B cell (primary cell): Measurements from ENCODE around the gene MATR3. TPM values are rescaled to one million over a fixed set of nuclear protein-coding genes. Genes with fewer than 3 reads are reported as not detected.

Source experiments
- ATAC-seq: fragments of 200-7000 bp; cut with Tn5 transposase; one replicate; pipeline ENCODE4 v1.10.0; 2021; ENCODE audit warnings: low read depth, mild to moderate bottlenecking, moderate number of reproducible peaks, moderate library complexity
- CTCF ChIA-PET: fragments of 350-600 bp; sonication (Branson Sonifier 250); formaldehyde crosslinking; loops from one replicate; lab custom pipeline; 2021; ENCODE audit warnings: antibody characterized with exemption, inconsistent platforms; lab: Charles Lee
- POLR2A ChIA-PET: fragments of 350-600 bp; sonication (Branson Sonifier 250); formaldehyde crosslinking; loops from one replicate; lab custom pipeline; 2021; ENCODE audit warnings: antibody characterized with exemption; lab: Charles Lee
- DNase-seq: peaks from one replicate; pipeline ENCODE4 v3.0.0; 2013
- H2AFZ ChIP-seq: 2 replicates; pipeline ENCODE4 v1.6.1; 2012; ENCODE audit warnings: mild to moderate bottlenecking, low read depth, low read length; ENCODE audit not compliant: insufficient read depth, poor library complexity, severe bottlenecking
- H3K27ac ChIP-seq, 2 donors: 1 replicate in 1 of 2; 2 replicates in 1 of 2; pipeline ENCODE4 v1.5.1; 2012 to 2013; ENCODE audit warnings: low read length in 2 of 2, mild to moderate bottlenecking in 2 of 2, moderate library complexity in 1 of 2
- H3K27me3 ChIP-seq, 4 experiments: fragments of 200-600 bp in 1 of 4; sonication (generic) in 1 of 4; replicated peaks in 1 of 4; 1 replicate in 2 of 4; 2 replicates in 2 of 4; pipeline versions ENCODE4 v1.6.1 to v1.7.0; 2013 to 2016; ENCODE audit warnings: low read length in 3 of 4, mild to moderate bottlenecking in 2 of 4, mixed read lengths in 1 of 4, moderate library complexity in 1 of 4; ENCODE audit not compliant: insufficient read depth in 4 of 4, control insufficient read depth in 3 of 4; ENCODE audit errors: control extremely low read depth in 1 of 4
- H3K36me3 ChIP-seq, 2 experiments: replicated peaks in 1 of 2; 1 replicate in 1 of 2; 2 replicates in 1 of 2; pipeline versions ENCODE4 v1.6.1 to v1.7.1; 2013; ENCODE audit warnings: low read length in 1 of 2; ENCODE audit not compliant: insufficient read depth in 2 of 2, control insufficient read depth in 1 of 2; ENCODE audit errors: control extremely low read depth in 1 of 2, extremely low read depth in 1 of 2
- H3K4me1 ChIP-seq, 2 donors: fragments of 200-600 bp in 1 of 2; sonication (generic) in 1 of 2; 1 replicate in 1 of 2; 2 replicates in 1 of 2; pipeline versions ENCODE4 v1.5.1 to v1.6.1; 2013 to 2017; ENCODE audit warnings: low read length in 2 of 2; ENCODE audit not compliant: control insufficient read depth in 2 of 2, insufficient read depth in 2 of 2
- H3K4me2 ChIP-seq: replicated peaks from 2 replicates; pipeline ENCODE3; 2012; ENCODE audit warnings: mild to moderate bottlenecking, low read depth, low read length; ENCODE audit not compliant: poor library complexity, severe bottlenecking
- H3K4me3 ChIP-seq, 5 experiments: fragments of 200-600 bp in 1 of 5; sonication (generic) in 1 of 5; 1 replicate in 3 of 5; 2 replicates in 2 of 5; pipeline versions ENCODE4 v1.5.1 to v1.7.0; 2011 to 2016; ENCODE audit warnings: low read length in 4 of 5, mild to moderate bottlenecking in 4 of 5, low read depth in 2 of 5, control low read depth in 1 of 5, moderate library complexity in 1 of 5; ENCODE audit not compliant: insufficient read depth in 1 of 5; ENCODE audit errors: control extremely low read depth in 1 of 5, extremely low read depth in 1 of 5
- H3K79me2 ChIP-seq: fragments of 200-600 bp; sonication (generic); one replicate; pipeline ENCODE4 v1.6.0; 2016; ENCODE audit warnings: low read length; ENCODE audit not compliant: control insufficient read depth, insufficient read depth
- H3K9ac ChIP-seq: fragments of 200-600 bp; sonication (generic); 2 replicates; pipeline ENCODE4 v1.6.1; 2017; ENCODE audit warnings: mild to moderate bottlenecking, low read length, moderate library complexity
- H3K9me3 ChIP-seq, 3 donors: one replicate each; pipeline versions ENCODE4 v1.6.1 to v1.7.1; 2013; ENCODE audit warnings: low read length in 2 of 3; ENCODE audit not compliant: control insufficient read depth in 2 of 3, insufficient read depth in 1 of 3; ENCODE audit errors: control extremely low read depth in 1 of 3
- H4K20me1 ChIP-seq: 2 replicates; pipeline ENCODE4 v1.6.0; 2012; ENCODE audit warnings: mild to moderate bottlenecking, low read length; ENCODE audit not compliant: insufficient read depth, control insufficient read depth, poor library complexity, severe bottlenecking
- H3K27ac Mint-ChIP-seq: one replicate; pipeline ENCODE4 v1.8.0; 2021; ENCODE audit warnings: mixed read lengths
- H3K27me3 Mint-ChIP-seq: one replicate; pipeline ENCODE4 v1.8.0; 2021; ENCODE audit warnings: mixed read lengths
- H3K4me1 Mint-ChIP-seq: one replicate; pipeline ENCODE4 v1.8.0; 2021; ENCODE audit warnings: mixed read lengths
- H3K4me3 Mint-ChIP-seq: one replicate; pipeline ENCODE4 v1.8.0; 2021; ENCODE audit warnings: mixed read lengths
- H3K9me3 Mint-ChIP-seq: one replicate; pipeline ENCODE4 v1.8.0; 2022; ENCODE audit warnings: mixed read lengths; ENCODE audit not compliant: insufficient read depth
- CTCF ChIP-seq: fragments of 200-600 bp; IDR thresholded peaks from one replicate; pipeline ENCODE4 v1.8.0; 2022; ENCODE audit warnings: antibody characterized with exemption, mild to moderate bottlenecking
- EZH2 ChIP-seq: IDR thresholded peaks from 2 replicates; pipeline ENCODE4 v1.6.1; 2012; ENCODE audit warnings: borderline replicate concordance, low read depth, mild to moderate bottlenecking, moderate library complexity, low read length; ENCODE audit not compliant: insufficient read depth, poor library complexity, severe bottlenecking
- WGBS: methylation state at CpG from one replicate; pipeline ENCODE4 v1.1.5; 2013; ENCODE audit warnings: missing lambda C conversion rate; ENCODE audit not compliant: insufficient coverage; 5-methylcytosine and 5-hydroxymethylcytosine counted together
- intact Hi-C: fragments of 100-400 bp; cut with micrococcal nuclease; formaldehyde crosslinking; loops from one replicate; pipeline ENCODE4 v1.10.0; 2022
- polyA plus RNA-seq: library from polyadenylated mRNA; depleted of rRNA; stranded (reverse); fragments of >200 nt; gene quantifications from 2 replicates; pipeline ENCODE4 v1.2.3, GENCODE V29; 2012
- total RNA-seq, 2 donors: library from RNA; stranded (reverse); fragments of 120-200 nt in 1 of 2; gene quantifications; 1 replicate in 1 of 2; 2 replicates in 1 of 2; pipeline versions ENCODE4 v1.2.3 to v1.2.4, GENCODE V29; 2013 to 2022

The MATR3 gene
- total and polyA plus RNA-seq, 2 donors (not counting 1 experiment from before 2014, with no cell fraction given), result 76.7 to 243 TPM

- peak overlapping the region; percentile 98 for H3K4me2 ChIP-seq
- Mint-ChIP-seq H3K27ac (no peak overlapping the region), H3K27me3 (no peaks in the 10 kb centered on the region), H3K9me3 (no peaks in the 10 kb centered on the region), H3K4me3 (peak overlapping the region; percentile 42), H3K4me1 (peaks cover 68% of the 10 kb centered on the region)
- H3K79me2 ChIP-seq, result peaks cover 95% of the 10 kb centered on the region
- H3K27ac ChIP-seq, result peak overlapping the region in 1 of 2 donors; percentile 49
- no peak overlapping the region for H3K4me3 ChIP-seq
- H3K36me3 ChIP-seq, result no peaks in the 10 kb centered on the region
- no peaks in the 10 kb centered on the region for H3K9me3 ChIP-seq
- no peak for ATAC-seq
- POLR2A ChIA-PET, result interaction anchor here (0.7 kb wide), 1 partner anchor 23 kb away, joined by 4 read pairs; no protein-coding TSS in a partner anchor
- no peak for DNase-seq
- H3K4me1 ChIP-seq, result peaks cover 58 to 59% of the 10 kb centered on the region in 2 donors
- H3K9ac ChIP-seq, result no peak overlapping the region
- intact Hi-C loops, result loop anchor here (1.0 to 2.0 kb wide), 2 partner anchors 8 to 14 kb away; no protein-coding TSS in a partner anchor
- peaks cover 74% of the 10 kb centered on the region for H4K20me1 ChIP-seq
- TF ChIP-seq EZH2 (no peak), CTCF (no peak)
- CTCF ChIA-PET, result interaction anchor here (0.6 to 1.5 kb wide), 7 partner anchors 8 to 626 kb away, joined by 3 to 5 read pairs (median 4); partner anchors contain the start of gene PAIP2
- H3K27me3 ChIP-seq, result no peaks in the 10 kb centered on the region
- no peak overlapping the region for H2AFZ ChIP-seq
- WGBS, result 96% methylated on average over 4 of the region's 12 CpGs
Measured at GRCh38 chr5:139296862-139297326, 3.4 kb downstream of the MATR3 start.

GRCh38 chr5:139297439-139298133 is 4.0 kb downstream of the MATR3 start:
- H3K79me2 ChIP-seq, result peaks cover 96% of the 10 kb centered on the region
- DNase-seq, result no peak
- peaks cover 73% of the 10 kb centered on the region for H3K4me1 Mint-ChIP-seq
- H3K27ac Mint-ChIP-seq, result no peak overlapping the region
- intact Hi-C loops, result loop anchor here (1.0 to 2.0 kb wide), 2 partner anchors 8 to 13 kb away; no protein-coding TSS in a partner anchor
- no peak overlapping the region for H3K9ac ChIP-seq
- H3K36me3 ChIP-seq, result no peaks in the 10 kb centered on the region
- no peaks in the 10 kb centered on the region for H3K27me3 Mint-ChIP-seq
- H2AFZ ChIP-seq, result no peak overlapping the region
- TF ChIP-seq CTCF (no peak), EZH2 (no peak)
- no peak overlapping the region for H3K4me3 ChIP-seq
- no peaks in the 10 kb centered on the region for H3K9me3 Mint-ChIP-seq
- CTCF ChIA-PET, result interaction anchor here (0.7 to 1.5 kb wide), 3 partner anchors 9 to 34 kb away, joined by 3 to 4 read pairs (median 4); no protein-coding TSS in a partner anchor
- peak overlapping the region; percentile 98 for H3K4me2 ChIP-seq
- no peak for ATAC-seq
- H3K27ac ChIP-seq, result no peak overlapping the region
- H4K20me1 ChIP-seq, result peaks cover 77% of the 10 kb centered on the region
- peaks cover 62 to 63% of the 10 kb centered on the region in 2 donors for H3K4me1 ChIP-seq
- no peaks in the 10 kb centered on the region for H3K9me3 ChIP-seq
- WGBS, result no CpG with 5 or more reads among the region's 2 CpGs
- peak overlapping the region; percentile 40 for H3K4me3 Mint-ChIP-seq
- POLR2A ChIA-PET, result no interaction called here
- H3K27me3 ChIP-seq, result no peaks in the 10 kb centered on the region
